Activated B cell treated with CpG ODN at 0.5 μM for 24 hours (primary cell): ENCODE results near the gene GRAP. TPM values are rescaled to one million over a fixed set of nuclear protein-coding genes. Genes with fewer than 3 reads are reported as not detected.

Experiments
- ATAC-seq: fragments of 200-7000 bp; cut with Tn5 transposase; one replicate; pipeline ENCODE4 v1.10.0; 2021; ENCODE audit warnings: low read depth, mild to moderate bottlenecking, moderate library complexity
- CTCF ChIA-PET: fragments of 350-600 bp; sonication (Branson Sonifier 250); formaldehyde crosslinking; loops from one replicate; lab custom pipeline; 2021; ENCODE audit warnings: antibody characterized with exemption; lab: Charles Lee
- POLR2A ChIA-PET: fragments of 350-600 bp; sonication (Branson Sonifier 250); formaldehyde crosslinking; loops from one replicate; lab custom pipeline; 2021; ENCODE audit warnings: antibody characterized with exemption; lab: Charles Lee
- DNase-seq: peaks from one replicate; pipeline ENCODE4 v3.0.0; 2022
- H3K27ac Mint-ChIP-seq: one replicate; pipeline ENCODE4 v1.8.0; 2020; ENCODE audit warnings: mixed read lengths
- H3K27me3 Mint-ChIP-seq: one replicate; pipeline ENCODE4 v1.8.0; 2021; ENCODE audit warnings: mixed read lengths
- H3K36me3 Mint-ChIP-seq: one replicate; pipeline ENCODE4 v1.8.0; 2021; ENCODE audit warnings: low read depth, mixed read lengths
- H3K4me1 Mint-ChIP-seq: one replicate; pipeline ENCODE4 v1.8.0; 2021; ENCODE audit warnings: mixed read lengths
- H3K4me3 Mint-ChIP-seq: one replicate; pipeline ENCODE4 v1.8.0; 2020; ENCODE audit warnings: mild to moderate bottlenecking, mixed read lengths
- H3K9me3 Mint-ChIP-seq: one replicate; pipeline ENCODE4 v1.8.0; 2020; ENCODE audit warnings: mixed read lengths
- intact Hi-C: fragments of 100-400 bp; cut with micrococcal nuclease; formaldehyde crosslinking; loops from one replicate; pipeline ENCODE4 v1.15.1; 2024
- total RNA-seq: library from RNA; stranded (reverse); gene quantifications from 2 replicates; pipeline ENCODE4 v1.2.3, GENCODE V29; 2022
- TF ChIP-seq, protein P1 (sequence below): fragments of 200-600 bp; IDR thresholded peaks from one replicate; pipeline ENCODE4 v1.8.0; 2022; ENCODE audit warnings: antibody characterized with exemption, mild to moderate bottlenecking

Gene GRAP
- total RNA-seq, 1 donor from 2014 or later, result 39.2 TPM

DNA sequence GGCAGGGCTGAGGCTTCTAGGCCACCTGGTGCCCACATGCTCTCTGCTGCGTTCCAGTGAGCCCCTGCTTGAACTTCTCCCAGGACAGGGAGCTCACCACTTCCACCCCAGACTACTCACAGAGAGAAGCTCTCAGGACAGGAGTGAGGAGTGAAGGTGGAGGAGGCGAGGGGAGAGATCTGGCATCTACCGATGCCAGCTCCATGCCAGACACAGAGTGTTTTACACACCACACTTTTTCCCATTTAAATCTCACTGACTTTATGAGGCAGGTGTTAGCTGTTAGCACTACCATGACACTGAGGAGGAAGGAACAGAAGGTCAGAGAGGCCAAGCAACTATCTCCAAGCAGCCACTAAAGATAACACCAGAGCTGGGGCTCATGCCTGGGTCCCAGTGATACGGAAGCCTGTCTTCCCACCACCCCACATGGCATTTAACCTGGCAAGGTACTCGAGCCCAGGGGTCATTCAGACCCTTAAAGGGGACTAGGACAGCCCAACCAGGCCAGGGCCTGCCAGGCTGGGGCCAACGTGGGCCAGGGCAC lies 49.0 kb downstream of the GRAP start:
- POLR2A ChIA-PET, result no interaction called here
- H3K4me1 Mint-ChIP-seq, result peaks cover 34% of the 10 kb centered on the region
- no peak overlapping the region for H3K27ac Mint-ChIP-seq
- H3K9me3 Mint-ChIP-seq, result peaks cover 4% of the 10 kb centered on the region
- CTCF ChIA-PET, result no interaction called here
- ATAC-seq (no peak), DNase-seq (no peak)
- TF ChIP-seq, protein P1, sequence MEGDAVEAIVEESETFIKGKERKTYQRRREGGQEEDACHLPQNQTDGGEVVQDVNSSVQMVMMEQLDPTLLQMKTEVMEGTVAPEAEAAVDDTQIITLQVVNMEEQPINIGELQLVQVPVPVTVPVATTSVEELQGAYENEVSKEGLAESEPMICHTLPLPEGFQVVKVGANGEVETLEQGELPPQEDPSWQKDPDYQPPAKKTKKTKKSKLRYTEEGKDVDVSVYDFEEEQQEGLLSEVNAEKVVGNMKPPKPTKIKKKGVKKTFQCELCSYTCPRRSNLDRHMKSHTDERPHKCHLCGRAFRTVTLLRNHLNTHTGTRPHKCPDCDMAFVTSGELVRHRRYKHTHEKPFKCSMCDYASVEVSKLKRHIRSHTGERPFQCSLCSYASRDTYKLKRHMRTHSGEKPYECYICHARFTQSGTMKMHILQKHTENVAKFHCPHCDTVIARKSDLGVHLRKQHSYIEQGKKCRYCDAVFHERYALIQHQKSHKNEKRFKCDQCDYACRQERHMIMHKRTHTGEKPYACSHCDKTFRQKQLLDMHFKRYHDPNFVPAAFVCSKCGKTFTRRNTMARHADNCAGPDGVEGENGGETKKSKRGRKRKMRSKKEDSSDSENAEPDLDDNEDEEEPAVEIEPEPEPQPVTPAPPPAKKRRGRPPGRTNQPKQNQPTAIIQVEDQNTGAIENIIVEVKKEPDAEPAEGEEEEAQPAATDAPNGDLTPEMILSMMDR, result no peak
- H3K4me3 Mint-ChIP-seq, result no peak overlapping the region
- H3K27me3 Mint-ChIP-seq, result no peaks in the 10 kb centered on the region
- intact Hi-C loops, result no loop called here
- H3K36me3 Mint-ChIP-seq, result peaks cover 36% of the 10 kb centered on the region

DNA sequence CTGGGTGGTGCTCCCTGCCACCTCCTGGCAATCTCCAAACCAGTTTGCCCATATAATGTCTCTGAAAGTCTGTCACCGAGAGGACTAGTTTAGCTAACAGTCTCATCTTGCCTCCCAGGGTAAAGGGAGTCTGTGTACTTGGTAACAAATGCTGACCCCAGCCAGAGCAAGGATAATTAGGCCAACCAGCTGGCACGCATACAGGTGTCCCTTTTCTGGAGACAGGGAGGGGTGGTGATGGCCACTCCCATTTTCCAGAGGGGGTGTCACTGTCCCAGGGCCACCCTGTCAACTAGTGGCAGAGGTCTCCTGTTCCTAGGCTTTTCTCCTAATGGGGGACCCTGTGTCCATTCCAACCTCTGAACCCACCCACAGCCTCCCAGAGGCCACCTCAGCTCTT lies 50.3 kb downstream of the GRAP start:
- Mint-ChIP-seq H3K9me3 (peaks cover 4% of the 10 kb centered on the region), H3K36me3 (peaks cover 30% of the 10 kb centered on the region), H3K27ac (no peak overlapping the region), H3K4me1 (peaks cover 29% of the 10 kb centered on the region), H3K4me3 (no peak overlapping the region), H3K27me3 (no peaks in the 10 kb centered on the region)
- ChIA-PET POLR2A (no interaction called here), CTCF (interaction anchor here (1.1 kb wide), 1 partner anchor 36 kb away, joined by 4 read pairs; no protein-coding TSS in a partner anchor)
- TF ChIP-seq, protein P1, result no peak
- intact Hi-C loops, result no loop called here
- DNase-seq (no peak), ATAC-seq (no peak)

DNA sequence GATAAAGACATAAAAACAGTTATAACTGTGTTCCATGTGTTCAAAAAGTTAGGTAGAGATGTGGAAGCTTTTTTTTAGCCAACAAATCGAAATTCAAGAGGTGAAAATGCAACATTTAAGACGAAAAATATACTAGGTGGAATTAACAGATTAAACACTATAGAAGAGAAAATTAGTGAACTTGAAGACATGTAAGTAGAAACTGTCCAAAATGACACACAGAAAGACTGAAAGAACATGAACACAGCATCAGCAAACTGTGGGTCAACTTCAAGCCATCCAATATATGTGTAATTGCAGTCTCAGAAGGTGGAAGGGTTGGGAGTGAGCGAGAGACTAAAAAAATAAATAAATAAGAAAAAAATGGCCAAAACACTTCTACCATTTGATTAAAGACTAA lies 51.5 kb downstream of the GRAP start:
- no peak overlapping the region for H3K4me3 Mint-ChIP-seq
- H3K4me1 Mint-ChIP-seq, result peaks cover 24% of the 10 kb centered on the region
- intact Hi-C loops, result no loop called here
- no peaks in the 10 kb centered on the region for H3K27me3 Mint-ChIP-seq
- ChIA-PET POLR2A (interaction anchor here (1.1 kb wide), 1 partner anchor 9 kb away, joined by 3 read pairs; the partner anchor contains the start of gene FAM83G), CTCF (no interaction called here)
- H3K36me3 Mint-ChIP-seq, result peaks cover 23% of the 10 kb centered on the region
- H3K9me3 Mint-ChIP-seq, result peaks cover 4% of the 10 kb centered on the region
- TF ChIP-seq, protein P1, result no peak
- DNase-seq (no peak), ATAC-seq (no peak)
- no peak overlapping the region for H3K27ac Mint-ChIP-seq

DNA sequence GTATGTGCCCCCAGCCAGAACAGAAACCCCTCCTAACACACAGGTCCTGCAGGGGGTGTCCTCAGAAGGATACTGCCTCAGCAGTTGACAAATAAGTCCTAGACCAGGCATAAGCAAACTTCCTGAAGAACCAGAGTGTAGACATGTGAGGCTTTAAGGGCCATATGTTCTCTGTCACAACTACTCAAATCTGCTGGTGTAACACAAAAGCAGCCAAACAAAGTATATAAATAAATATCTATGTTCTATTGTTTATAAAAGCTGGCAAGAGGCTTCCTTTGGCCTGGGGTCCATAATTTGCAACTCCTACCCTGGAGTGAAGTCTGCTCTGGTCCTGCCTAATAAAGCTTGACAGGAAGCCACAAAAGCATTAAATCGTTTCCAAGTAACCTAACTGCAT lies 52.1 kb downstream of the GRAP start:
- Mint-ChIP-seq H3K4me3 (no peak overlapping the region), H3K27ac (no peak overlapping the region), H3K4me1 (peaks cover 22% of the 10 kb centered on the region), H3K36me3 (peaks cover 24% of the 10 kb centered on the region), H3K27me3 (no peaks in the 10 kb centered on the region), H3K9me3 (peaks cover 4% of the 10 kb centered on the region)
- TF ChIP-seq, protein P1, result no peak
- POLR2A ChIA-PET, result interaction anchor here (1.1 kb wide), 1 partner anchor 10 kb away, joined by 3 read pairs; the partner anchor contains the start of gene FAM83G
- DNase-seq (no peak), ATAC-seq (no peak)
- intact Hi-C loops, result no loop called here
- CTCF ChIA-PET, result no interaction called here

DNA sequence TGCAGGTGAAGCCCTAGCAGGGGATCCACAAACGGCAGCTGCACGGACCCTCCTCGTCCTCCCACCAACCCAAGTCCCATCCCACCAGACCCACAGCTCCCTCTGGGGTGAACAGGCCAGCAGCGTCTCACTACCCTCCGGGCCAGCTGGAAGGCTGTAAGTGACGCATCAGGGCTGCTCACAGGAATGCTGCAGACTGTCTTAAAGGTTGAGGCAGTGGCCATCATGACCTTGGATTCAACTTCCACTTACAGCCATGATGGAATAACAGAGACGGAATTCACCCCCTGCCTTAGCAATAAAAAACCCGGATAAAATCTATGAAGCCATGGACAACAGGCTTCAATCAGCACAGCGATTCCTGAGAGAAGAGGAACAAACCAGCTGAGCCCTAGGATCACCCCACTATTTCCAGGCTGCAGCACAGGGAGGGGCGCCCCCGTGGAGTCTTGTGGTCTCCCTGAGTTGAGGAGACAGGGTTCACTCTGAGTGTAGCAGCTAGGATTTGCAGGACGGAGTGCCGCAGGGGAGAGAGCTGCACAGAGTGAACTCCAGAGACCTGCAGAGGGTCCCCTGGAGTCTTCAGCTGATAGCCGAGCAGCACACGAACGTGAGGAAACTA lies 52.7 kb downstream of the GRAP start:
- Mint-ChIP-seq H3K27me3 (no peaks in the 10 kb centered on the region), H3K4me1 (peaks cover 22% of the 10 kb centered on the region), H3K36me3 (peaks cover 24% of the 10 kb centered on the region), H3K9me3 (peaks cover 4% of the 10 kb centered on the region), H3K4me3 (no peak overlapping the region), H3K27ac (no peak overlapping the region)
- POLR2A ChIA-PET, result no interaction called here
- intact Hi-C loops, result no loop called here
- TF ChIP-seq, protein P1, result no peak
- DNase-seq, result no peak
- CTCF ChIA-PET, result no interaction called here
- ATAC-seq, result no peak
